Epithelial cell of esophagus (primary cell): ENCODE data around the gene MLLT3.

Experiments
- DNase-seq: peaks from one replicate; pipeline ENCODE4 v3.0.0; 2010; ENCODE audit warnings: low read depth
- H3K4me3 ChIP-seq: 2 replicates; pipeline ENCODE4 v1.5.1; 2011; ENCODE audit warnings: mild to moderate bottlenecking, low read length, control low read depth
- TF ChIP-seq, protein P1 (sequence below): IDR thresholded peaks from 2 replicates; pipeline ENCODE4 v1.5.1; 2011; ENCODE audit warnings: low read depth, mild to moderate bottlenecking, low read length, control low read depth, inconsistent platforms; ENCODE audit not compliant: insufficient read depth; ENCODE audit errors: missing control alignments

Gene MLLT3

DNA sequence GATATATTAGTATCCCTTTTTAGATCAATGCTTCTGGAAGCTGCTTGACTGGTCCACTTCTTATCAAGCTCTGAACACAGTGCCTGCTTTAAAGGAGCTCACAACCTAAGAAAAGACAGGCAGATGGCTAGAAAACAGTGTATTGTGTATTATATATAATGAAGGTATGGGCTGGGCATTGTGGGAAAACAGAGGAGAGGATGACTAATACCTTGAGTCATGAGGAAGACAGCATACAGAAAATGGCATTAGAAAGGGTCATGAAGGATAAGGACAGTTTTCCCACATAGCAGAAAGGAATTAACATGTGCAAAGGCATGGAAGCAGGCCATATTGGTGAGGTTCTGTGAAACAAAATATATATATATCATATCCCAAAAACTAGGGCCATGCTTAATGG is 309.6 kb downstream of the MLLT3 start:
- peak; percentile 81 for DNase-seq
- TF ChIP-seq, protein P1, sequence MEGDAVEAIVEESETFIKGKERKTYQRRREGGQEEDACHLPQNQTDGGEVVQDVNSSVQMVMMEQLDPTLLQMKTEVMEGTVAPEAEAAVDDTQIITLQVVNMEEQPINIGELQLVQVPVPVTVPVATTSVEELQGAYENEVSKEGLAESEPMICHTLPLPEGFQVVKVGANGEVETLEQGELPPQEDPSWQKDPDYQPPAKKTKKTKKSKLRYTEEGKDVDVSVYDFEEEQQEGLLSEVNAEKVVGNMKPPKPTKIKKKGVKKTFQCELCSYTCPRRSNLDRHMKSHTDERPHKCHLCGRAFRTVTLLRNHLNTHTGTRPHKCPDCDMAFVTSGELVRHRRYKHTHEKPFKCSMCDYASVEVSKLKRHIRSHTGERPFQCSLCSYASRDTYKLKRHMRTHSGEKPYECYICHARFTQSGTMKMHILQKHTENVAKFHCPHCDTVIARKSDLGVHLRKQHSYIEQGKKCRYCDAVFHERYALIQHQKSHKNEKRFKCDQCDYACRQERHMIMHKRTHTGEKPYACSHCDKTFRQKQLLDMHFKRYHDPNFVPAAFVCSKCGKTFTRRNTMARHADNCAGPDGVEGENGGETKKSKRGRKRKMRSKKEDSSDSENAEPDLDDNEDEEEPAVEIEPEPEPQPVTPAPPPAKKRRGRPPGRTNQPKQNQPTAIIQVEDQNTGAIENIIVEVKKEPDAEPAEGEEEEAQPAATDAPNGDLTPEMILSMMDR, result no peak
- H3K4me3 ChIP-seq, result no peak overlapping the region

DNA sequence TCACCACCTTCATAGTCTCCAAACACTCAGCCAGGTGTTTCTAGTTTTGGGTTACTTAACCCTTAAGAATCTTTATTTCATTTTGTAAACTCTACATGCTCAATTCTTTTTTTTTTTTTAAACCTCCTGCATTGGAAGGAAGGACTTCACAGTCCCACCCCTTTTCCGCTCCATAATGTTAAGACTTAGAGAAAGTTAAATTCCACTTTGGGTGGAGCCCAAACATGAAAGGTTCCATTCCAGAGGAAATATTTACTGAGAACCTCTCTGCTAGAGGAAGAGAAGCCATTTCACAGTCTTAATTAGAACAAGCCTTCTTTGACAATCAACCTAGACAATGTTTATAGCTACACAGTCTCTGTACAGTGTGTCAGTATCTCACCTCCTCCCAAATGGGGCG is 312.3 kb downstream of the MLLT3 start:
- DNase-seq, result no peak
- H3K4me3 ChIP-seq, result no peak overlapping the region
- TF ChIP-seq, protein P1, result no peak

DNA sequence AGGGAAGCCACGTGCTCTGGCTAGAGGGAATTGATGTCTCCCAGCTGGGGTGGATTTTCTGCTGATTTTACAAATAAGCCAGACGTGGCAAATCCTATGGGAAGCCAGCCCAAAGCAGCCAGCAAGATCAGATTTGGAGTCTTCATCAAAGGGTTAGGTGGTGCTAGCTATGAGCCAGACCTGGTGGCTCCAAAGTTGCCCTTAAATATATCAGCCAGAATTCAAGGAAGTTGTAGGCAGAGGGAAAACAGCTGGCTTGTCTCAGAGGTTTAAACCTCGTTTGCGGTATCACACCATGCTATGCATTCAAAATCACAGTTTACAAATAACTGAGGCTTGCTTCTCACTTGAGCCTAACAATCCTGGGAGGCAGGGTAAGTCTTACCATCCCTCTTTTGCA is 313.2 kb downstream of the MLLT3 start:
- TF ChIP-seq, protein P1, result no peak
- no peak for DNase-seq
- H3K4me3 ChIP-seq, result no peak overlapping the region

DNA sequence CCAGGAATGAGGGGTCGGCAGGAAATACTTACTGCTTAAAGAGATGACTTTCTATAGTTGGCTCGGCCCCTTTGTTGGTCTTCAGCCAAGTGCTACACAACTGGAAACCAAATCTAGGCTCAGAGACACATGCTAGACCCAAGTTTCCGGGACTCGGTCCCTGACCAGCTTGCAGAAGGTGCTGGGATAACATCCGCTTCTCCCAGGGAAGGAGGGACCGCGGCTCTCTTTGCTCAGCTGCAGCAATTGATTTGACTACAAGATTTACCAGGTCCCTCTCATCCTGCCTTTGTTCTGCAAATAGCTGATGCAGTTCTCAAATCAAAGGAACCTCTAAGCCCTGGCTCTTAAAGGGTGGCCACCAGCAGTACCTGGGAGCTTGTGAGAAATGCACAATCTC is 314.7 kb downstream of the MLLT3 start:
- H3K4me3 ChIP-seq, result no peak overlapping the region
- no peak for DNase-seq

DNA sequence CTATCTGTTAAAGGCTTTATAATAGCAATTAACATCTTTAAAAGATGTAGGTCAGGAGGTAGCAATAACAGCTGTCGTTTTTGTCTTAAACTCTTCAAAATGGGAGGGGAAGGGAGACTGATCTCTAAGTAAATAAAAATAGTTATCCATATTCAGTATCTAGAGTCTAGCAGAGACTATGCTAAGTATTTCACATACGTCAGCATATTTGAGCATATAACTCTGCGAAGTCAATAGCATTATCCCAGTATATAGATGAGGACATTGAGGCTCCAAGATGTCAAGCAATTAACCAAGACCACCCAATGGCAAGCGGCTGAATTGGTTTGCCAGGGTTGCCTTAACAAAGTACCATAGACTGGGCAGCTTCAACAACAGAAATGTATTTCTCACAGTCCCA is 316.8 kb downstream of the MLLT3 start:
- no peak overlapping the region for H3K4me3 ChIP-seq
- TF ChIP-seq, protein P1, result no peak
- no peak for DNase-seq

More for the DNA sequence above, 314.7 kb downstream of the MLLT3 start:
- TF ChIP-seq, protein P1, result no peak

DNA sequence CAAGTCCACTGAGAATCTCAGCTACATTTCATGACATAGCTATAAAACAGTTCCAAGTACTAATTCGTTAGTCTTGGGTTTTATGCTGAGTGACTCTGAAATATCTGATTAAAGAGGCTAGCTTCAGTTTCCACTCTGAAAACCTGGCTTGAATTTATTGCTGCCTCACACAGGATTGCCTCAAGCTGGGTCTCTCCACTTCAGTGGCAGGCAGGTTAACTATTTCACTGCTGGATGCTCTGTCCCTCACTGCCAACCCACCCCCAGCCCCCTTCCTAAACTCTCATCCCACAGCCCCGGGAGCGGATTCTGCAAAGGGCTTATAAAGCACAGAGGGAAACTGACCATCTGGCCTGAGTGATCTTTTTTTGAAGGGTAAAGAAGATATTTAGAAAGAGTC is 318.3 kb downstream of the MLLT3 start:
- TF ChIP-seq, protein P1, result no peak
- no peak overlapping the region for H3K4me3 ChIP-seq
- DNase-seq, result no peak

DNA sequence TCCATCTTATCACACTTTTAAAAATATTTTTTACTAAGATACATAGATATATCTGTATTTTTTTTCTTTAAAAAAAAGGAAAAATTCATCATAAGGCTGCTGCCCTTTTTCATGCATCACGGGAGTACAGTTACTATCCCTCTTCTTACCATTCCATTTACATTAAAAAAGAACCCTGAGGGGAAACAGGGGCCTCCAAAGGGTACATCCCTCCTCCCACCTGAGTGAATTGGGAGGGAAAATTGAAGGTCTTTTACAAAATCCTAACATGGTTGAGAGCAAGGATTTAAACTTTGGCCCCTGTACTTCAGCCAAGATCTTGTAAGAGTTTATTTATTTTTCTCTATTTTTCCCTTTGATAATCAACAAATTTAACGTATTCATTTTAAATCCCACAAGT is 319.2 kb downstream of the MLLT3 start:
- DNase-seq, result no peak
- TF ChIP-seq, protein P1, result no peak
- H3K4me3 ChIP-seq, result no peak overlapping the region
